GM12864 (cell line): ENCODE measurements around the gene AP2A1.

ENCODE experiments used
- DNase-seq: peaks from one replicate; pipeline ENCODE4 v3.0.0-alpha.2; 2011; ENCODE audit warnings: low read depth
- H3K4me3 ChIP-seq: 2 replicates; pipeline ENCODE4 v1.5.1; 2011; ENCODE audit warnings: mild to moderate bottlenecking, low read depth, low read length, control low read depth
- TF ChIP-seq, protein P1 (sequence below): IDR thresholded peaks from 2 replicates; pipeline ENCODE4 v1.5.1; 2011; ENCODE audit warnings: low read depth, mild to moderate bottlenecking, moderate library complexity, low read length, control low read depth, inconsistent platforms; ENCODE audit errors: missing control alignments

AP2A1 gene

GRCh38 chr19:49781394-49781793 is 14.6 kb downstream of the AP2A1 start:
- DNase-seq: no peak
- TF ChIP-seq, protein P1, sequence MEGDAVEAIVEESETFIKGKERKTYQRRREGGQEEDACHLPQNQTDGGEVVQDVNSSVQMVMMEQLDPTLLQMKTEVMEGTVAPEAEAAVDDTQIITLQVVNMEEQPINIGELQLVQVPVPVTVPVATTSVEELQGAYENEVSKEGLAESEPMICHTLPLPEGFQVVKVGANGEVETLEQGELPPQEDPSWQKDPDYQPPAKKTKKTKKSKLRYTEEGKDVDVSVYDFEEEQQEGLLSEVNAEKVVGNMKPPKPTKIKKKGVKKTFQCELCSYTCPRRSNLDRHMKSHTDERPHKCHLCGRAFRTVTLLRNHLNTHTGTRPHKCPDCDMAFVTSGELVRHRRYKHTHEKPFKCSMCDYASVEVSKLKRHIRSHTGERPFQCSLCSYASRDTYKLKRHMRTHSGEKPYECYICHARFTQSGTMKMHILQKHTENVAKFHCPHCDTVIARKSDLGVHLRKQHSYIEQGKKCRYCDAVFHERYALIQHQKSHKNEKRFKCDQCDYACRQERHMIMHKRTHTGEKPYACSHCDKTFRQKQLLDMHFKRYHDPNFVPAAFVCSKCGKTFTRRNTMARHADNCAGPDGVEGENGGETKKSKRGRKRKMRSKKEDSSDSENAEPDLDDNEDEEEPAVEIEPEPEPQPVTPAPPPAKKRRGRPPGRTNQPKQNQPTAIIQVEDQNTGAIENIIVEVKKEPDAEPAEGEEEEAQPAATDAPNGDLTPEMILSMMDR: no peak
- H3K4me3 ChIP-seq: no peak overlapping the region

- no peak overlapping the region for H3K4me3 ChIP-seq
- no peak for DNase-seq
- TF ChIP-seq, protein P1: no peak
Observed at GRCh38 chr19:49782515-49782914, 15.7 kb downstream of the AP2A1 start.

- no peak overlapping the region for H3K4me3 ChIP-seq
- TF ChIP-seq, protein P1: no peak
- no peak for DNase-seq
Observed at GRCh38 chr19:49786376-49786820, 19.6 kb downstream of the AP2A1 start.

- TF ChIP-seq, protein P1: no peak
- no peak for DNase-seq
Observed at GRCh38 chr19:49787746-49788145, 20.9 kb downstream of the AP2A1 start.

GRCh38 chr19:49788857-49789256 is 22.1 kb downstream of the AP2A1 start:
- TF ChIP-seq, protein P1: no peak
- no peak overlapping the region for H3K4me3 ChIP-seq
- DNase-seq: no peak

More at GRCh38 chr19:49787746-49788145, 20.9 kb downstream of the AP2A1 start:
- H3K4me3 ChIP-seq: no peak overlapping the region

DNA sequence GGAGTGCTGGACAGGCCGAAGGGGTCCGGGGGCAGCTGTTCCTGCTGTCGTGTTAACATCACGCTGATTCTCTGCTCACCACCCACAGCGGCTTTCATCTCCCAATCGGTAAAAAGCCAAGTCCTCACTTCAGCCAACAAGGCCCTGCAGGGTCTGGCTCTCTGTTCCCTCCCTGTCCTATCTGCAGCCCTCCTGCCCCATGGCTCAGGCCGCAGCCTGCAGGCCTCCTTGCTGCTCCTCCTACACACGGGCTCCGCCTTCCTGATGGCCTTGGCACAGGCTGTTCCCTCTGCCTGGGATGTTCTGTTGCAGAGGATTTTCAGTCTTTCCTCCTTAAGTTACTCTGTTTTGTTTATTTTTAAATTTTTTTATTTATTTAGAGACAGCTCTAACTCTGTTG is 24.1 kb downstream of the AP2A1 start:
- TF ChIP-seq, protein P1: no peak
- DNase-seq: no peak
- no peak overlapping the region for H3K4me3 ChIP-seq

GRCh38 chr19:49791776-49792445 is 25.1 kb downstream of the AP2A1 start:
- no peak overlapping the region for H3K4me3 ChIP-seq
- TF ChIP-seq, protein P1: no peak
- DNase-seq: no peak
